Calu3 (cell line): ENCODE measurements around the gene OR4K13. TPM values are rescaled to one million over a fixed set of nuclear protein-coding genes. Genes with fewer than 3 reads are reported as not detected.

Source experiments
- BruUV-seq: library from RNA; stranded (reverse); fragments of 400-500 nt; replicated peaks from 2 replicates; lab custom pipeline; 2021; lab: Mats Ljungman, UMichigan
- CTCF ChIA-PET: fragments of 300-600 bp; sonication (Branson Sonifier 250); formaldehyde crosslinking; loops from one replicate; lab custom pipeline; 2022; ENCODE audit warnings: antibody characterized with exemption; lab: Charles Lee
- DNase-seq: peaks from one replicate; pipeline ENCODE4 v3.0.0; 2022
- H3K27ac Mint-ChIP-seq: one replicate; pipeline ENCODE4 v1.8.0; 2022; ENCODE audit warnings: mixed read lengths; ENCODE audit not compliant: unreplicated experiment
- H3K27me3 Mint-ChIP-seq: one replicate; pipeline ENCODE4 v1.8.0; 2022; ENCODE audit warnings: mixed read lengths; ENCODE audit not compliant: unreplicated experiment
- H3K36me3 Mint-ChIP-seq: one replicate; pipeline ENCODE4 v1.8.0; 2022; ENCODE audit warnings: mild to moderate bottlenecking, moderate library complexity, mixed read lengths; ENCODE audit not compliant: insufficient read depth, unreplicated experiment
- H3K4me1 Mint-ChIP-seq: one replicate; pipeline ENCODE4 v1.8.0; 2022; ENCODE audit warnings: mild to moderate bottlenecking, low read depth, mixed read lengths; ENCODE audit not compliant: unreplicated experiment
- H3K4me3 Mint-ChIP-seq: one replicate; pipeline ENCODE4 v1.8.0; 2022; ENCODE audit warnings: mild to moderate bottlenecking, low read depth, moderate library complexity, mixed read lengths; ENCODE audit not compliant: unreplicated experiment
- H3K9me3 Mint-ChIP-seq: one replicate; pipeline ENCODE4 v1.8.0; 2022; ENCODE audit warnings: low read depth, mixed read lengths; ENCODE audit not compliant: unreplicated experiment
- intact Hi-C: fragments of 100-400 bp; cut with micrococcal nuclease; formaldehyde crosslinking; loops from one replicate; pipeline ENCODE4 v1.10.0; 2022; ENCODE audit not compliant: unreplicated experiment
- total RNA-seq: library from RNA; stranded (reverse); gene quantifications from 2 replicates; pipeline ENCODE4 v1.2.3, GENCODE V29; 2022
- TF ChIP-seq, protein P1 (sequence below): fragments of 200-600 bp; IDR thresholded peaks from one replicate; pipeline ENCODE4 v1.8.0; 2022; ENCODE audit warnings: antibody characterized with exemption; ENCODE audit not compliant: unreplicated experiment

OR4K13 gene
- total RNA-seq, 1 experiment from 2014 or later = not detected

GRCh38 chr14:20035449-20035848, 389 bp downstream of the OR4K13 start:
- CTCF ChIA-PET = no interaction called here
- H3K4me1 Mint-ChIP-seq = no peaks in the 10 kb centered on the region
- intact Hi-C loops = no loop called here
- H3K4me3 Mint-ChIP-seq = no peak overlapping the region
- TF ChIP-seq, protein P1, sequence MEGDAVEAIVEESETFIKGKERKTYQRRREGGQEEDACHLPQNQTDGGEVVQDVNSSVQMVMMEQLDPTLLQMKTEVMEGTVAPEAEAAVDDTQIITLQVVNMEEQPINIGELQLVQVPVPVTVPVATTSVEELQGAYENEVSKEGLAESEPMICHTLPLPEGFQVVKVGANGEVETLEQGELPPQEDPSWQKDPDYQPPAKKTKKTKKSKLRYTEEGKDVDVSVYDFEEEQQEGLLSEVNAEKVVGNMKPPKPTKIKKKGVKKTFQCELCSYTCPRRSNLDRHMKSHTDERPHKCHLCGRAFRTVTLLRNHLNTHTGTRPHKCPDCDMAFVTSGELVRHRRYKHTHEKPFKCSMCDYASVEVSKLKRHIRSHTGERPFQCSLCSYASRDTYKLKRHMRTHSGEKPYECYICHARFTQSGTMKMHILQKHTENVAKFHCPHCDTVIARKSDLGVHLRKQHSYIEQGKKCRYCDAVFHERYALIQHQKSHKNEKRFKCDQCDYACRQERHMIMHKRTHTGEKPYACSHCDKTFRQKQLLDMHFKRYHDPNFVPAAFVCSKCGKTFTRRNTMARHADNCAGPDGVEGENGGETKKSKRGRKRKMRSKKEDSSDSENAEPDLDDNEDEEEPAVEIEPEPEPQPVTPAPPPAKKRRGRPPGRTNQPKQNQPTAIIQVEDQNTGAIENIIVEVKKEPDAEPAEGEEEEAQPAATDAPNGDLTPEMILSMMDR = no peak
- no peak for DNase-seq
- no TSS peak for BruUV-seq
- H3K36me3 Mint-ChIP-seq = no peaks in the 10 kb centered on the region
- H3K27me3 Mint-ChIP-seq = no peaks in the 10 kb centered on the region
- H3K9me3 Mint-ChIP-seq = no peaks in the 10 kb centered on the region
- no peak overlapping the region for H3K27ac Mint-ChIP-seq

DNA sequence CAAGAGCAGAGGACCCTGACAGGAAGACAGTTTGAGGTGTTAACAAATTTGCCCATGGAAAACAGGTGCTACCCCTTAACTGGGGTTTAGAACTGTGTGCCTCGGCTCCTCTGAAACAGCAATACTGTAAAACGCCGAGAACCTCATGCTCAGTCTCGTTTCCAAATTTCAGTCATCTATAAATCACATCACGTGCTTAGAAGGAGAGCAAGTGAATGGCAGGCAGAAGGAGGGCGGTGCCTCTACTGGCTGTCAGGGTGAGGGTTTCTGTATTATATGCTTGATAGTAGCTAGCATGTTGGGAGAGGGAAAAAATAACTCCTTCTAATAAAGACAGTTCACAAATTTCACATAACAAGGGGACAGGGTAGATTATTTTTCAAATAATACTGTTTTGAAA, 4.8 kb downstream of the OR4K13 start:
- intact Hi-C loops = no loop called here
- H3K4me3 Mint-ChIP-seq = no peak overlapping the region
- CTCF ChIA-PET = no interaction called here
- H3K4me1 Mint-ChIP-seq = no peaks in the 10 kb centered on the region
- no peaks in the 10 kb centered on the region for H3K9me3 Mint-ChIP-seq
- DNase-seq = no peak
- TF ChIP-seq, protein P1 = no peak
- no peak overlapping the region for H3K27ac Mint-ChIP-seq
- no peaks in the 10 kb centered on the region for H3K36me3 Mint-ChIP-seq
- no TSS peak for BruUV-seq
- no peaks in the 10 kb centered on the region for H3K27me3 Mint-ChIP-seq

GRCh38 chr14:20019257-20019865, 16.5 kb downstream of the OR4K13 start, which contains the start of gene OR4K14:
Gene OR4K14, minus strand, starts transcription at chr14:20019307. Its CDS starts 4,114 bp downstream, at chr14:20015193.
- DNase-seq = no peak
- intact Hi-C loops = no loop called here
- H3K36me3 Mint-ChIP-seq = no peaks in the 10 kb centered on the region
- TF ChIP-seq, protein P1 = no peak
- BruUV-seq = no TSS peak
- H3K27me3 Mint-ChIP-seq = no peaks in the 10 kb centered on the region
- no peak within 1 kb of the TSS for H3K4me3 Mint-ChIP-seq
- peaks cover 2% of the 10 kb centered on the region for H3K9me3 Mint-ChIP-seq
- no peaks in the 10 kb centered on the region for H3K4me1 Mint-ChIP-seq
- no peak within 1 kb of the TSS for H3K27ac Mint-ChIP-seq
- CTCF ChIA-PET = no interaction called here

DNA sequence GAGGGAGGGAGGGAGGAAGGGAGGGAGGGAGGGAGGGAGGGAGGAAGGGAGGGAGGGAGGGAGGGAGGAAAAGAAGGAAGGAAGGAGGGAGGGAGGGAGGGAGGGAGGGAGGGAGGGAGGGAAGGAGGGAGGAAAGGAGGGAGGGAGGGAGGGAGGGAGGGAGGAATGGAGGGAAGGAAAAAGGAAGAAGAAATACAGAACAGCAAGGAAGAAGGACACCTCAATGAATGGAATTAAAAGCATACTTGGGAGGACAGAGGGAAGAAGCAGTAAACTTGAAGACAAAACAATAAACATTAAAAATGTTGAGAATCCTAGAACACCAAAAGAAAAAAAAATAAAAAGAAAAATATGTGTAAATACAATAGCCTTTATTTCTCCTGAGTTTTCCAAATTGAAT, 27.7 kb downstream of the OR4K13 start:
- Mint-ChIP-seq H3K4me3 (no peak overlapping the region), H3K27me3 (no peaks in the 10 kb centered on the region), H3K36me3 (no peaks in the 10 kb centered on the region), H3K27ac (no peak overlapping the region), H3K4me1 (no peaks in the 10 kb centered on the region), H3K9me3 (peaks cover 4% of the 10 kb centered on the region)
- CTCF ChIA-PET = no interaction called here
- TF ChIP-seq, protein P1 = no peak
- no peak for DNase-seq
- intact Hi-C loops = no loop called here
- BruUV-seq = no TSS peak
